Activated CD8-positive, alpha-beta memory T cell treated with anti-CD3 and anti-CD28 coated beads, Interleukin-2, amount 50 U/mL, for 24 hours (primary cell): ENCODE measurements around the gene TMEM132C.
"Not testable (repeated sequence)": the region's sequence is repeated elsewhere in the genome, so short reads cannot be mapped to it uniquely, and the experiment has no call there.

Source experiments
- DNase-seq: peaks from one replicate; pipeline ENCODE4 v3.0.0-alpha.2; 2020; ENCODE audit errors: extremely low read depth

TMEM132C gene

DNA sequence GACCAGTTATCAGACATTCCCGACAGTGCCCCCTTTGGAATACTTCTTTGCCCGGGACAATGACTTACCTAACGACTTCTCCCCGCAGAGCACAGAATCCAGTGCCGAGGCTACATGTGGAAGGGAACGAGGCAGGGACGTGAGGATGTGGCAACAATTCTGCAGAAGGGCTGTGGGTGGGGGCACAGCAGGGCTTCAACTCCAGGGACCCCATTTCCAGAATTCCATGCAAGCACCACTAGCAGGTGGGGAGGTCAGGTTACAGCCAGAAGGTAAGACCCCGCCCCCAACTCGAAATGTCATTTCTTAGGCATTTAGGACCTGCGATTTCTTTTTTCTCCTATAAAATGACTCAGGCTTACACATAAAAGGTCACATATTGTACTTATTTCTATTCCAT lies 207.9 kb downstream of the TMEM132C start:
- DNase-seq = no peak

DNA sequence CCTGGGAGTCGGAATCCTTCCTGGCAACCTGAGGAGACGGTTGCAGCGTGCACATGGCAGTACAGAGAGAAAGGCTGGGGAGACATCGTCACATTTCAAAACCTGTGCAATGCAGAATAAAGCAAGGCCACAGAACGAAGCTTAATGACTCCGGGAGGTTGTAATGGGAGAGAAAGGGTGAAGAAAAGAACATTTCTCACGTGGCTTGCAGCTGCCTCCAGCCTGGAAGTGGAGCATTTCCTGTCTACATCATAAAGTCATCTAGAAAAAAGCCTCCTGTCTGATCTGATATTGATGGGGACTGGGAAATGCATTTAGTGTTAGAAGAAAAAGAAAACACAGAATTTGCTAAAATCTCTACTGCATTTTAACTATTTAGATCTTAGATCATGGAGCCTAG lies 209.3 kb downstream of the TMEM132C start:
- no peak for DNase-seq

DNA sequence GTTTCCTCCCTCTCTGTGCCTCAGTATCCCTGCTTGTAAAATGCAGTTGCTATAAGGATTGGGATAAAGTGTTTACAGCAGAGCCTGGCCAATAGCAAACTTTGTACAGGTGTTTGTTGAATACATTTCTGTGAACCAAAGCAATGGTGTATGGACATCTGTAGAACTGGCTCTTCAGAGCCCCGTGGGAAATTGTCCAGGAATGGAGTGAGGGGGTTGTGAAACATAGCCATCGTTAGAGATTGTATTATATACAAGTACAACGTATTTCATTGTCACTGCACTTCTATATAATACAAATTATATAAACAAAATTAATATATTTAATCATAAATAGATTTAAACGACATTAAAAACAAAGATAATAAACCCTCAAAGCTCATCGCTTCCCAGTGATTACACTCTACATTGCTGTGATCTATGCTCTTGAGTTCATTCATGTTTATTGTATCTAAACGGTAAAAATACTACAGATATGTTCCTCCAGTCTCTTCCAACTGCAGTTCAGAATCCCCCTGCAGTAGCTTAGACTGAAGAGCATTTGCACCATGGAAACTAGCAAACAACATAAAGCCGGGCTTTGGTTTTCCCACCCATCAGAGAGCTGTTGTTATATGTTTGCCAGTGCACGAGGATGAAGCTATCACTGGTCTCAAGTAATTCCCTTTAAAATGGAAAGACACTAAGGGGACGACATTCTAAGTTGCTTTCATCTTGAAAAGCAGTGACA lies 216.7 kb downstream of the TMEM132C start:
- DNase-seq = no peak

DNA sequence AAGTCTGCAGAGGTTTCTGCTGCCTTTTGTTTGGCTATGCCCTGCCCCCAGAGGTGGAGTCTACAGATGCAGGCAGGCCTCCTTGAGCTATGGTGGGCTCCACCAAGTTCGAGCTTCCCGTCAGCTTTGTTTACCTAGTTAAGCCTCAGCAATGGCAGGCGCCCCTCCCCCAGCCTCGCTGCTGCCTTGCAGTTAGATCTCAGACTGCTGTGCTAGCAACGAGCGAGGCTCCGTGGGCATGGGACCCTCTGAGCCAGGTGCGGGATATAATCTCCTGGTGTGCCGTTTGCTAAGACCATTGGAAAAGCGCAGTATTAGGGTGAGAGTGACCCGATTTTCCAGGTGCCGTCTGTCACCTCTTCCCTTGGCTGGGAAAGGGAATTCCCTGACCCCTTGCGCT lies 230.4 kb downstream of the TMEM132C start:
- not testable (repeated sequence) for DNase-seq

DNA sequence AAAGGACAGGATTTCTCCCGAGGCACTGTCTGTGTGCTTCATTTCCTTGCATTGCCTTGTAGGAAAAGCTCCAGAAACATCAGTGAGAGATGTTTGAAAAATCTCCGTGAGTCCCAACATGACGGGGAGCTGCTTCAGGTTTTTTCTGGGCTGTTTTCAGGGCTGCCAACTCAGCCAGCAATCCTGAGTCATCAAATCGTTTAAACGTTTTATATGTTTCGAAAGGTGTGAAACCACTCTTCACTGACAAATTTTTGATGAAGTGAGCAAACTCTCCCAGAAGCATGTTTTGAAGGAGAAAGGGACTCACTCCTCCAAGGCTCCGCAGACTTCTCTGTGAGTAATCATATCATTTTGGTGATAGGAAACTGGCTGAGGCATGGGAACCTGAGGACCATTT lies 240.5 kb downstream of the TMEM132C start:
- no peak for DNase-seq

DNA sequence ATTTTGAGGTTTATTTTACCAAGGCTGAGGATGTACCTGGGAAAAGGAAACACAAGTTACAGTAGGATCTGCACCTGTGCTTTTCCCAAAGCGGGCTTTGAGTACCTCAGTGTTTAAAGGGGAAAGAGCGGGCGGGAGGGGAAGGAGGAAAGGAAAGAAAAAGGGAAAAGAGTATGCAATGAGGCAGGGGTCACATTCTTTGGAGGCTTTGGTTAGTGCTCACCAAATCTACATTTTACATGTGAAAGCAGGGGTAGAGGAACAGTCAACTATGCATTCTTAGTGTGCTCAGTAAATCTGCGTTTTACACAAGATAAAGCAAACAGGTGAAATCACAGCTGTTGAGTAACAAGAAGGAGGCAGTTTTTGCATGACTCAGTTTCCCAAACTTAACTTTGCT lies 242.2 kb downstream of the TMEM132C start:
- no peak for DNase-seq

DNA sequence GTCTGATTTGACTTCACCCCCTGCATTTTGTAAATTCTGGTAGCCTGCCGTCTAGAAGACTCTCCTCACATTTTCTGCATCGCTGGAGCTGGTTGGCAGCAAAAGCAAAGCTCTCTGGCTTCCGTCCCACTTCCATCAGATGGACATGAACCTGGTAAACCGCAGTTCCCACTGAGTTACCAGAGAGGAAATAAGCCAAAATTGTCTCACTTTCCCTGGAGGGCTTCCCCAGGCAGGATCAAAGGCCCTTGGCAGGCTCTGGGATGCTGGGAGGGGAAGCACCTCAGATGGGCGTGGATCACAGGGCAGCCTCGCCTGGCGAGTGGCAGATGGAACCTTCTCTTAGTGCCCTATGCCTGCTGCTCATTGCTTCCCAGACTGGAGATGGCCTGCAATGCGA lies 243.5 kb downstream of the TMEM132C start:
- DNase-seq = no peak

DNA sequence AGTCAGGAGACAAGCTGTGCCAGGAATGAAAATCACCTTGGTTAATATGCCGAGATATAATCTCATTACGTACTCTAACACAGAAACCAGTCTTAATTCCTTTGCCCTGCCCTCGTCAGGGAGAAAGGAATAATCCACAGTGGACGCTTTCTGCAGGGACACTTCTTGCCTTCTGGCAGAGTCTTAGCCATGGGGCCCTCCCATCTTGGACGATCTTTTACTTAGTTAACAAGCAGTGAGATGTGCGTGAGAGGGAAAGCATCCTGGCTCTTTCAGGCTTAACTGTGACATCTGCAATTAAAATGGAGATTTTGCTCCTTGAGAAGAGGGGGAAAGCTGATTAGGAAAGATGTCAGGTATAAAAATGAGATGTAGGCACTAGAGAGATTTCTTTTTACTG lies 246.4 kb downstream of the TMEM132C start:
- no peak for DNase-seq

DNA sequence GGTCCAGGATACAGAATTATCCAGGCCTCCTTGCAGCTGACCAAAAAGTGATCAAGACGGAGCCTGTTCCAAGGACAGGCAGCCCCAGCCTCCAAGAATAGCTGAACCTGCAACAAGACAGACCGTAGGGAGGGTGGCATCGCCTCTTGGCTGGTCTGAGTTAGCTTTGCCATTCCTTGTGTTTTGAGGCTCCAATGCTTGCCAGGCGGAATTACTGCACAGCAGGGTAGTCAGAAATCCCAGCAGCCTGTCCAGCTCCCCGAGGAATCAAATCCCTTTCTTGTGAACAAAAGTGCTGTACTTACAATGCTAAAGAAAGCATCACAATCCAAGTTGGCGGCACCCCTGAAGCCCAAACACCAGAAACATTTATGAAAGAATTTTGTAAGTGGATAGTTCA lies 246.9 kb downstream of the TMEM132C start:
- no peak for DNase-seq

DNA sequence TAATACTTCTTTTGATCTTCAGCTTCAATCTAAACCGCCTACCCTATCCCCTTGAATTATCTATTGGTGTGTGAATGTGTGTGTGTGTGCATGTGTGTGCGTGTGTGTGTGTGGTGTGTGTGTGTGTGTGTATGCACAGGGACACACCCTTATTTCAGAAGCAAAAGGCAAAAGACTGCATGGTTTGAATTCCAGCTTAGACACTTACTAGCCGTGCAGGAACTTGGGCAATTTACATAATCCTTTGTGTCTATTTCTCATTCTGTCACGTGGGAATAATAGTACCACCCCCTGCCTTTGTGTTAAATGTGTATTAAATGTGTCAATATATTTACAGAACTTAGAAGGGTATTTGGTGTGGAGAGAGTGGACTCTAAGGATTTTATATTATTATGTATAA lies 251.7 kb downstream of the TMEM132C start:
- DNase-seq = no peak

DNA sequence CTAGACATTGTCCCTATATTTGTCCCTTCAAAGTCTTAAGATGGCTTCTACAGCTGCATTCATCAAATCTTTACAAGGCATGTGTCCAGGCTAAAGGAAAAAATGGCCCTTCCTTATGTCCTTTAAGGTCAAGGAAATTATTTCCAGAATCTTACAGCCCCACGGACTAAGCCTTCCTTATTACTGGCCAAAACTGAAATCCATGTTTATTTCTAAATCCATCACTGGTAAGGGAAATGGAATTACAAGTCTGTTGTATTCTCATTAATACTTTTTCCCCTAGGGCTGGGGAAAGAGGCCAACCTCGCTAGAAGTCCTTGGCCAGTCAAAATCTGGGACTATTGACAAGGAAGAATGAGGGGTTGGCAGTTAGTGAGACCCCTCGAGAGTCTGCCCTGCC lies 252.5 kb downstream of the TMEM132C start:
- DNase-seq = no peak

DNA sequence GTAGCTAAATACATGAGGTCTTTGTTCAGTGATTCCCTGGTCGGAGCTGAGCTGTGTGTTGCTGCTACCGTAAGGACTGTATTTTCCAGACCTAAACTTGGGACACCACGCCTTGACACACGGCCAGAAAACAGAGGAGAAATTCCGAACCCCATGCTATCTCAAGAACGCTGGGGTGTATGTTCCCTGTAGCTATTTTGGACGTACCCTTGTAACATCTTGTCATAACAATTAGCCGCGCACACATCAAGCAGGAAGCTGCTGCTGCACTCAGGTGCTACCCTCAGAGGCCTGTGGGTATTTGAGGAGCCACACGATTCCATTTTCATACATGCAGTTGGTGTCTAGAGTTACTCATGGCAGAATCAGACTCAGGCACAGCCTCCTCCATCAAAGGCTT lies 255.0 kb downstream of the TMEM132C start:
- DNase-seq = no peak

DNA sequence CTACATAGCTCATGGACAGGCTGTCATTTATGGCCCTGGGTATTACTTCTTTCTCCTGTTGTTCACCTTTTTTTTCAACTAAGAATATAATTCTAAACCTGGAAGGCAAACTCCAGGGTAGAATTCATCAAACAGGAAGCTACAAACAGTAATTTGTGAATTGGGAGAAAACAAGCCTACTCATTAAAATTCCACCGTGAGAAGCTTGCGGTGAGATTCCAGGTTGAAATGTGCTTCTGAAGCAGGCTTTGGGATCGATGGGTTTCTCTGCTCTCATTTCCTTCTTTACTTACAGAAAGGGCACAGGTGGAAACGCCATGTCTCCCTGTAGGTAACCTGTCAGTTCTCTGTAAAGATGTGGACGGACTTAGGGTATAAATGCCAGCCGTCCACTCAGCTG lies 257.5 kb downstream of the TMEM132C start:
- no peak for DNase-seq

DNA sequence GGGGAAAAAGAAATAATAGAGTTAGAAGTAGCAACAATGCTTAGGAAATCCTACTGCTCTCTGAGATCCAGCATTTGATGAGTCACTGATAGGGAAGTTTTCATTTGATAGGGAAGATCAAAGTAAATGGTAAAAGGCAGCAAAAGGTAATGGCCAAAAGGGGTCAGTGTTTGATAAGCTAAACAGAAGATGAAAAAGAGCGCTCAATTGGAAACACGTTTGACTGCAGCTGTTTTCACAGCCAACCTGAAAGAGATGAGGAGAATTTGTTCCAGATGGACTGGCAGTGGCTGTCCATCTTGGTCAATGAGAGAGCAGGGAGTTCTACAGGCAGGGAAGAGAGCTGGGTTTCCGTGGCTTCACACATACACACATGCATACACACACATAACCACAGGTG lies 264.2 kb downstream of the TMEM132C start:
- no peak for DNase-seq

DNA sequence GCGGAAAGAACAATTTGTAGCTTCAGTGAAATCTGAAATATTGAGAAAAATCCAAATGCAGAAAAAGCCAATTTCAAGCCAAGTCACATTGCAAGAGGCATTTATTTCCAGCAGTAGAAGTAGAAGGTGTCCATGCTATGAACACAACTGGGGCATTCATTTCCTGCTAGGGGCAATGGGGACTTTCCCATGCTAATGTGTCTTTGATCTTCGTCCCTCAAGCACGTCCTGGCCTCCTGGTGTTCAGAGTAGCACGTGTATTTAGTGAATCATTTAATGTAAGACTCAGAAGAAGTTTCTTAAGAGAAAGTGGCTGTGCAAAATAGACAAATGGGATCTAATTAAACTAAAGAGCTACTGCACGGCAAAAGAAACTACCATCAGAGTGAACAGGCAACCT lies 267.9 kb downstream of the TMEM132C start:
- no peak for DNase-seq

DNA sequence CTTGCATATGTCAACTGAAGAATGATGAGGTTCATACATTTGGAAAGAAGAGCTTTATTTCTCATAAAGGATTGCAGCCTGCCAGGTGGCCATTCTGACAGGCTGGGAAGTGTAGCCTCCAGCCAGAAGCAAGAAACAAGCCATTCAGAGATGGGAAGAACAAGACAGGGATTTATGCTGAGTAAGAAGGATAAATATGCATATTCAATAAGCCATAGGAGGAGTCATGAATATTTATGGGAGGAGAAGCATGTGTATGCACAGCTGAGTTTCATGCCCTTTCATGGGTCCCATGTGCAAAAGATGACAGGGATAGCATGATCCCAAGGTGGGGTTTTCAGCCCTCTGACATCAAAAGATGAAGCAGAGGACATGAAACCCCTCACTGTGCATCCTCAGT lies 269.8 kb downstream of the TMEM132C start:
- no peak for DNase-seq

DNA sequence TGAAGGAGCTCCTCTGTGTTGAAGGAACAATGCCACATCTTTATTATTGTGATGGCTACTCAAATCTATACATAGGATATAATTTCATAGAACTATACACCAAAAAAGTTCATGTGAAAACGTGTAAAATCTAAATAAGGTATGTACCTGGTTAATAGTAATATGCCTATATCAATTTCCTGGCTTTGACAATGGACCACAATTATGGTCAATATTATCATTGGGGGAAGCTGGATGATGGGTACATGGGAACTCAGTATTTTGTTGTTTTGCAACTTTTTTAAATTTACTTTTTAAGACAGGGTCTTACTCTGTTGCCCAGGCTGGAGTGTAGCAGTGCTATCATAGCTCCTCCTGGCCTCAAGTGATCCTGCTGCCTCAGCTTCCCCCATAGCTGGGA lies 270.7 kb downstream of the TMEM132C start:
- DNase-seq = no peak

DNA sequence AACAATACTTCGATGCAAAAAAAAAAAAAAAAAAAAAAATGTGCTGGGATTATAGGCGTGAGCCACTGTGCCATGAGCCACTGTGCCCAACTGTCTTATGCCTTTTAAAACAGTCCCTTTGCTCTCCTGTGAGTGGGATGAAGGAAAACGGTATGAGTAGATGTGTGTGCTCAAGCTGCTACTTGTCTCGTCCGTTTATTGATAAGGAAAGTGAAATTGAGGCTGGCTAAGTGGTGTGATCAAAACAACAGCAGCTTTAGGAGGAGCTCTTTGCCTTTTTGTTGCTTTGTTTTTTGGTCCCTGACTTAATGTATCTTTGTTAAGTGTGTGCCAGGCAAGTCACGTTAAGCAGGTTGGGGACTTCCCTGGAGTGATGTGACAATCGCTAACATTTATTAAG lies 275.9 kb downstream of the TMEM132C start:
- no peak for DNase-seq

DNA sequence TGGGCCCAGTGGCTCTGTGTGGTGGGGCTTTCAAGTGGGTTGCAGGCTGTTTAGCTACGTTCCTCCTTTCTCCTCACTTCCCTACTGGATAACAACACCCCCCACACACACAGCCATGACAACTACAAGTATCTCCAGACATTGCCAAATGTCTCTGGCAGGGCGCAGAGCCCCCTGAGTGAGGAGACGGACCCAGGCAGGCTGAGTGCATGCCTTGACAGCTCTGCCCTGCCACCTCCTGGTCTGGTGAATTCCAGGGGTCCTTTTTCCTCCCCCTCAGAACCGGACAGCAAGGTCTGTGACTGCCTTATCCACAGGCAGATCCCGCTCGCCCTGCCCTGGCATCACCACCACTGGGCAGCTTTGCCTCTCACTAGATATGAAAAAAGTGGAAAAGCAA lies 276.5 kb downstream of the TMEM132C start:
- DNase-seq = no peak

DNA sequence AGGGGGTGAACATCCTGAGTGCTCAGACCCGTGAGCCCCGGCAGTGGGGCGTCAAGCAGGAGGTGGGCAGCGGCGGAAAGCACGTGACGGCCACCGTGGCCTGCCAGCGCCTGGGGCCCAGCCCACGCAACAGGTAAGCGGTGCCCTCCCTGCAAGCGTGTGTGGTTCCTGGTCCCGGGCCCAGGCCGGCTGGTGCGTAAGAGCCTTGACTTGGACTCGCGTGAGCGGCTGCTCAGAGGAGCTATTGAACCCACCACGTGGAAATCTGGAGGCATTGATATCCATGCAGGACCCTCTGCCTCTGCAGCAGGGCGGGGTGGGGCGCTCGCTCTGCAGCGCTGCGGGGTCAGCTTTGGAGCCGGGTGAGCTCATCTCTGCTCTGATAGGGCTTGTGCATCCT lies 277.0 kb downstream of the TMEM132C start:
- no peak for DNase-seq

DNA sequence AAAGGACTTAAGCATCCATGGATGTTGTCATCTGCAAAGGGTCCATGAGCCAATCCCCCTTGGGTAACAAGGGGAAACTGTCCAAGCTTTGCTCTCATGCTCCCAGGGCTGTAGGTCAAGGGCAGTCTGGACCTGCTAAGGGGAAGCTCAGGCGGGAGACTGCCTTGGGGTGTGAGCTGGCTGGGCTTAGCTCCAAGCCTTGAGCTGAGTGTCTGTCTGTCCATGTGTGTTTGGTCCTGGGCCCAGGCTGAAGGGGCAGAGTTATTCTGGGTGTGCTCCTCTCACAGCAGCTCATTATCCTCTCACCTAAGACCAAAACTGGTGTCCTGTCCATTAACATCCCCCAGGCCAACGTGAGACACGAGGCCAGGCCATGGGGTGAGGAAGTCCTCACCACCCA lies 282.0 kb downstream of the TMEM132C start:
- DNase-seq = no peak

DNA sequence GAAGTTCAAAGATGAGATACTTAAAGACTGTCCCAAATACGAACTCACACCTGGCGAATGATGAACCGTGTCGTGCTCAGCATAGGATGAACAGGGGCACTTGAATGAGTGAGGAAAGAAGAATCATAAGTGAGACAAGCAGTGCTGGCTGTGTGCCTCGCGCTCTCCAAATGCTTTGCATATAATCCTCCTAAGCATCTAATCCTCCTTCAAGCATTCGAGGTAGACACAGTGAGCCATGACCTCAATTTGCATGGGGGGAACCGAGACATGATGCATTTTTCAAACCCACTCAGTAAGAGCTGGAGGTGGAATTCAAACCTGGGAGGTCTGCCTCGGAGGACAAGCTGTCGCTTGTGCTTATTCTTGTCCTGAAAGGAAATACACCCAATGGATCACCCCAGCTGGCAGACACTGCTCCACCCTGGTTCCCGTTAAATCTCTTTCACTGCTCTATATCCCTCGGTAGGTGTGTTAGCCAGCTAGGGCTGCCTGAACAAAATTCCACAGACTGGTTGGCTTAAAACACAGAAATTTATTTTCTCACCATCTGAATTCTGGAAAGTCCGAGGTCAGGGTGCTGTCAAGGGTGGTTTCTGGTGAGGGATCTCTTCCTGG lies 282.7 kb downstream of the TMEM132C start:
- no peak for DNase-seq

DNA sequence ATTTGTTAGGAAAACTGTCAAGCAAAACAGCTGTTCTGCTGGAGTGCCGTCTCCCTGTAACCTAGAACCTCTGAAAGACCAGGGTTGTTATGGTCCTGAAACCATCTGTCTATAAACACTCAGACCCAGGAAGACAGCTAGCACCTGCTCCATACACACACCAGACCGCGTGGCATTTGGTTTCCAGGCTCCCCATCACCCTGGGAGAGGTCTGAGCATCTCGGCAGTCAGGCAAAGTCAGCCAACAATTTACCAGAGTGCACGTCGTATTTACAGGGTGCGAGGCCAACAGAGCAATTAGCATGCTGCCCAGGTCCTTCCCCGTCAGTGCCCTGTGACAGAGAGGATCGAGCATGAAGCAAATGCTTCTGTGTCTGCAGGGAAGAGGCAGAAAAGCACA lies 284.3 kb downstream of the TMEM132C start:
- DNase-seq = no peak
